ENCODE data around the gene SLC22A5.

The SLC22A5 gene

DNA sequence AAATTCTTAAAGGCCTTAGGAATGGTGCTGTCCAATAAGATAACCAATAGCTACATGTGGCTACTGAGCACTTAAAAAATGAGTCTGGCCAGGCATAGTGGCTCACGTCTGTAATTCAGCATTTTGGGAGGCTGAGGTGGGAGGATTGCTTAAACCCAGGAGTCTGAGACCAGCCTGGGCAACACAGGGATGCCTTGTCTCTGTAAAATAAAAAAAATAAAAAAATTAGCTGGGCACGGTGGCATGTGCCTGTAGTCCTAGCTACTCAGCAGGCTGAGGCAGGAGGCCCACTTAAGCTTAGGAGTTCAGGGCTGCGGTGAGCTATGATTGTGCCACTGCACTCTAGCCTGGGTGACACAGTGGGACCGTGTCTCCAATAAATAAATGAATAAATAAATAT lies 1.3 kb upstream of the SLC22A5 start:
- DNase-seq (ENCODE audit: low spot score): no peak

DNA sequence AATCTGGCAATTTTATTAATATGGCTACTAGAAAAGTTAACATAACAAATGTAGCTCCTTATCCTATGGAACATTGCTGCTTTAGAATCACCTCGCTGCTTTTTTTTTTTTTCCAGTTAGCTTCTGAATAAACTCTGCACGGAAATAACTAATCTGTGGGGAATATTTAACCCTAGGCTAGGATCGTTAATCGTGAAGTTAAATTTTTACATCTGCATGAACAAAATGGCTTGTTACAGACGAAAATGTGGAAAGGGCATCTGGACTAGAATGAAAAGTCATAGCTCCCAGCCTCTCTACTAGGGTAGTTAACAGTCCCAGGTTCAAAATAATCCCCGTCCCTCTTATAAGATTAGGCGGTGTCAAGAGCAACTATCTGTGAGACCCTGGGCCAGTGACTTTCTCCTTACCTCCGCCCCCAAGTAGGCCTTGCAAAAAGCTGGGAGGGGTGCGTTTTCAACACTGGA lies 470 bp upstream of the SLC22A5 start:
- DNase-seq (ENCODE audit: low spot score): no peak

DNA sequence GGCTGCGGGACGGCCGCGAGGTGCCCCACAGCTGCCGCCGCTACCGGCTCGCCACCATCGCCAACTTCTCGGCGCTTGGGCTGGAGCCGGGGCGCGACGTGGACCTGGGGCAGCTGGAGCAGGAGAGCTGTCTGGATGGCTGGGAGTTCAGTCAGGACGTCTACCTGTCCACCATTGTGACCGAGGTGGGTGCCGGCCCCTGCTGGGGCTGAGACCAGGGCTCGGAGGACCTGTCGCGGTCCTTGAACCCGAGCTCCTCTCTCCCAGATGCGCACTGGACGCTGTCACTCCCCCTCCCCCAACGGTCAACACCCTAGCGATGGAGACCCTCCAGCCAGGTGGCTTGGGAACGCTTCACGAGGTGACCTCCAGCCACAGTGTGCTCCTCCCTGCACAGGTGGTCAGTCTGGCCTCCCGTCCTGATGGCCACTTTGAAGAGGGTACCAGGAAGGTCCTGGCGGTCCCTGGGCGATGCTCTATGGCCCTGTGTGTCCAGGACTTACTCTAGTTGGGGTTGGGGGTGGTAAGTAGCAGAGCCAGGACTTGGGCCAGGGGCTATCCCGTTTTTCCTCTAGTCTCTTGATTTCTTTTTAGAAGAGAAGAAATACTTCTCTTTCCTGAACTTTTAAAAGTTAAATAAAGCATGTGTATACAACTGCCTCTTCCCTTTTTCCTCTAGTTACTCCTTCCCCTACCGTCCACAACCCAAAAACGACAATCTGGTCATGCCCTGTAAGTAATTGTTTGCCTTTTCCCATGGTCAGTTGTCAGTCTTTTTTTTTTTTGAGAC lies 866 bp downstream of the SLC22A5 start:
- DNase-seq (ENCODE audit: low spot score): no peak

DNA sequence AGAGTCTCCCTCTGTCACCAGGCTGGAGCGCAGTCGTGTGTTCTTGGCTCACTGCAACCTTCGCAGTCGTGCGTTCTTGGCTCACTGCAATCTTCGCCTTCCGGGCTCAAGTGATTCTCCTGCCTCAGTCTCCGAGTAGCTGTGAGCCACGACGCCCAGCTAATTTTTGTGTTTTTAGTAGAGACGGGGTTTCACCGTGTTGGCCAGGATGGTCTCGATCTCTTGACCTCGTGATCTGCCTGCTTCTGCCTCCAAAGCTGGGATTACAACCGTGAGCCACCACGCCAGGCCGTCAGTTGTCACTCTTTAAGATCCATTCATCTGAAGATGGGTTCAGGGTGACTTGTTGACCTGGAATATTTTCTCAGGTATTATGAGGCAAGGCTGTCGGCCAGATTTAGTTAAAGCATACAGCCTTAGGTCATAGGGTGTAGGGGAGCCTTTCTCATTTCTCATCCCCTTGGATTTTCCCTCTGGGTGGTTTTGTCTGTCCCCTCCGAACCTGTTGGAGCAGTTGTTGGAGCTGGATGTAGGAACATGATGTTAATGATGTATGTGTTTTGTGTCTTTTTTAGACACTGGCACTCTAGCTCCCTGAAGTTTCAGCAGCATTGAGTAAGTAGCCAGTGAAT lies 1.6 kb downstream of the SLC22A5 start:
- DNase-seq (ENCODE audit: low spot score): no peak

DNA sequence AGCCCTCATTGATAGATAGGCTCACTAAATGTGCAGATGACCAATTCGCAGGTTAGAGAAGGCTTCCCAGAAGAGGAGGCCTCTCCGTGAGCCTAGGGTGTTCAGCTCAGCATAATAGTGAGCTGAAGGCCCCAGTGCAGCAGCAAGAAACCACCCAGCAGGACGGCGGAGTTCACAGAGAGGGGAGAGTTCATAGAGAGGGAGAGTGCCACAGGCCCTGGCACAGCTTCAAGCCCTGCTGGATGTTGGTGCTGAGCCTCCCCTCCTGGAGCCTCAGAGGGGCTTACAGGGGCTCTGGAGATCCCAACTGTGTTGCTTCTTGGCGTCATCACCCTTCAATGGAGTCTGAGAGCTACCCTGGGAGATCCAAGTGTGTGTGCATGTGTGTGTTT lies 2.1 kb downstream of the SLC22A5 start:
- DNase-seq (ENCODE audit: low spot score): no peak

DNA sequence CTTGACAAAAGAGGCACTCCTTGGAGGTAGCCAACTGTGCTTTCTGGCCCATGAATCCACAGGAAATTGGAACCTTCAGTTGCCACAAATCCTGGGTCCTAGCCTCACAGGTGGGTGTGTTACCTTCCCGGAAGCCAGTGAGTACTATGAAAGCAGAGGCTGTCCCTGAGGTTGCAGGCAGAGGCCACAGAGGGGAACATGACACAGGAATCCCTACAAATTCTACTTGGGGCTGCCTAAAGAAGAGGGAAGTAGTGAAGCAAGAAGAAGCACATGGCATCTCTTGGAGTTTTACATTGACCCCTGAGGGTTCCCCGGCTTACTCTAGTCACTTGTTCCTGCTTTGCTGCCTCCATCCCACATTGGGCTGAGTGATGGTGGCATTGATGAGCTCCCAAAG lies 2.6 kb downstream of the SLC22A5 start:
- no peak for DNase-seq (ENCODE audit: low spot score)

DNA sequence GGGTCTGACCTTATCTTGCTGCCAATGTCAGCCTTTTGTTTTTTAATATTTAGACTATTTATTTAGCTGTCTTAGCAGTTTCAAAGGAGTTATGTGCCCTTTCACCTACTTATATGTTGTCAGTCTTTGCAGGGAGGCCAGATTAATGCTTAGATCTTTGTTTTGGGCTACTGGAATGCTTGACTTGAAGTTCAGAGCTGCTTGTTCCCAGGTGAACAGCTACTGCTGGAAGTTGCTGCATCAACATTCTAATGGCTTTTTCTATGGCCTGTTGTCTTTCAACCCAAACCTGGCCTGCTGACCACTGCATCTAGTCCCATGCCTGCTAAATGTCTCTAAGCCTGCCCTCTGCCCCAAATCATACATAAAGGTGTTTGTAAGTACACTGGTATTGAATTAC lies 3.0 kb downstream of the SLC22A5 start:
- DNase-seq (ENCODE audit: low spot score): no peak

DNA sequence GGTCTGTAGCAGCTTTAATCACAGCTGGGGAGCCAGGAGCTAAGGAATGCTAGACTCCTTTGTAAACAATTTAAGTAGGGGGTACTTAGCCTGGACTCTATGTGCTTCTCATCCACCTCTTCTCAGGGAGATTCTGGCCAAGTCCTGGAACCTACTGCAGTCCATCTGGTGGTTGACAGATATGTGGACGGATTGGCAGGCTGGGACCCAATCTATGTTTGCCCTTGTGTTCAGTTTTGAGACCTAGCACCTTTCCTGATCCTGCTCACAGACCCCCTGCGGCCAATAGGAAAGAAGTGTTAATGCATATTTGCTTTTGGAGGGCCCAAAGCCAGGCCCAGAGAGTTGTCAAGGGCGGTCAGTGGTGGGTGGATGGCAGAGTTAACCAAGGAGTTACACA lies 6.4 kb downstream of the SLC22A5 start:
- no peak for DNase-seq (ENCODE audit: low spot score)

DNA sequence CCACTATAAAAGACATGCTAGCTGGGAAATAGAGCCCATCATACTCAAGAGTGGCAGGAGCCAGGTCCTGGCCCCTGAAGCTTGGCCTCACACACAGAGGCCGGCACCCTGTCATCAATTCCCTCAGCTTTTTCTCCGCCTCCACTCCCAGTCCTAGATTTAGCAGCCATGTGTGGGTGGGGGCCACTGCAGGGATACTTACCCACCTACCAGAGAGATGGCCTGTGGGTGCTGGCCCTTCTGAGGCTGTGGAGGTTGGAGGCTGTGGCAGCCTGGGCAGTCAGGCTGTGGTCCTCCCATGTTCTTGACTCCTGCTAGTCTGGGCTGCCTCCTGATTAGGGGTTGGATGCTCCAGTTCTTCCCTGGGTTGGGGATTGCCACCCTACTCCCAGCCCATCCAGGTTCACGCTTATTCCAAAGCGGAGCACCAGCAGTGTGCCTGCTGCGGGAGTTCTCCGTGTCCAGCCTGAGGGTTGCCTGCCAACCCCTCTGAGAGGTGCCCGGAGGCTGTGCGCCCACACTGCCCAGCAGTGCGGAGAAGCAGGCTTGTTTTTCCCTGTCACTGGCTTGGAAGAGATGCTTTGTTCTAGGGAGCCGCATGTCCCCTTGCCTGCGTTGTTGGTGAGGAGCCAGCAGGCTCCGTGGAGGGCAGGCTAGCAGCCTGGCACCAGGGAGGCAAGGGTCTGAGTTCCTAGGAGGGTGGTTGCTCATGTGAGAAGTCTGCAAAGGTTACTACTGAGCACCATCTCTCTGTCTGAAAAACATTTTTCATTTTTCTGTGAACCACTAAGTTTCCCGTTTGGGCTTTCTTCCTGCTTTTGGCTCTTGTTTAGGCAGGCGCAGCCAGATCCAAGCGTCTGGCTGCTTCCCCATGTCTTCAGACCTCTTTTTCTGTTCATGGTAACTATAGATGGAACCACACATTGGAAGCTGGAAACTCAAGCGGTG lies 7.5 kb downstream of the SLC22A5 start:
- DNase-seq (ENCODE audit: low spot score): no peak

DNA sequence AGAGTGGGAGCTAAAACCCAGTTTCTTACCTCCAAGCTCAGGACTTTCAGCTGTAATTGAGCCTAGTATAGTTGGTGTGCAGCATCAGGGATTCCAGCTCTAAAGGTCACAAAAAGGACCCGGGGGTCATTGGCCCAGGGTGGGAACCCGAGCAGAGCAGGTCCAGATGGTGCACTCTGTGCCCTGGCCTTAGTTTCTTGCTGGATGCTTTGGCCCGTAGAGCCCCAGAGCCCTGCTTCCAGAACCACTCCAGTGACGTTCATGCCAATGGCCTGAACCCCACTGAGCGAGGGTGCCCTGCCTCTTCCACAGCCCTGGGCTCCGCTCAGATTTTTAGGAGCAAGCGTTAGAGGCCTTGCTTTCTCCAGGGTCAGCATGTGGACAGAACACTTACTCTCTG lies 8.2 kb downstream of the SLC22A5 start:
- no peak for DNase-seq (ENCODE audit: low spot score)

DNA sequence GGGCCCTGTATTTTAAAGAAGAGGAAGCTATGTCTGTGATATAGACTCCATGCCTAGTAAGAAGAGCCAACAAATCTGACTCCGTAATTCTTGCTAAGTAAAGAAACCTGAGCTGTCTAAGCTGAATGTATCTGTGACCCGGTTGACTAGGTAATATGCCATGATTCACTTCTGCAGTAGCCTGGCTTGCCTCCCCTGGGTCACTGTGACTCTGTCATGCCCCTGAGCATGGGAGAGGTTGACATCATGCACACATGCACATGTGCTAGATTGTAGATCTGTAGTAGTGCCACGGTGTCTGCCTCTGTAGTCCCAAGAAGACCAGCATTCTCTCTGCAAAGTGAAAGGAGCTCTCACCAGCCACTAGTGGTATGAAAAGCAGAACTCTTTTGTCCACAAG lies 9.1 kb downstream of the SLC22A5 start:
- DNase-seq (ENCODE audit: low spot score): no peak

DNA sequence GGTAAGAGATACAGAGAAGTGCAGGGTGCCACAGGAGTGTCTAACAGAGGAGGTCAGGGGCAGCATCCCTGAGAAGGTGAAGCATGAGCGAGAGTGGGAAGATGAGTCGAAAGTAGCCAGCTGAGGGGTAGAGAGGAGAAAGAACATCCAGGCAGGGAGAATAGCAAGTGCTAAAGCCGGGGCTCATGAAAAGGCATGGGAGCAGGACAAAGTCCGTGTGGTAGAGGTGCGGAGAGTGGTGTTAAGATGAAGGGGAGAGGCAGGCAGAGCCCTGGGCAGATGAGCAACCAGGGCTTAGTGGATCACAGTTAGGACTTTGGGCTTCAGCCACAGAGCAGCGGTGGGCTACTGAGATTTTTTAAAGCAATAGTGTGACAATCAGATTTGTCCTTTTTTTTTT lies 10.5 kb downstream of the SLC22A5 start:
- no peak for DNase-seq (ENCODE audit: low spot score)

DNA sequence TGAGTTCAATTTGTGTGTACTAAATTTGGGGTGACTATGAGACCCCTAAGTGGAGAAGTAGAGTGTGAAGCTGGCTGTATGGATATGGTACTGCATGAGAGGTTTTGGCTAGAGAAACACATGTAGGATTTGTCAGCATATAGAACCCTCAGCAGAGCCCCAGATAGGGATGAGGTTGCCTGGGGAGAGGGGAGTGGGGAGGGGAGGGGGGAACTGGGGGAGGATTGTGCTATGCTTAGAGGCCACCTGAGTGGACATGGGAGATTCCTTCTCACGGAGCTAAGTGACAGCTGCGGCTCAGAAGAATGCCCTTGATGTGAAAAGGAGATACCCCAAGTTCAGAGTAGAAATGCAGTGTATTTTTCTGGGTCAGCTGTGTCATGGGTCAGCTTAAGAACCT lies 11.2 kb downstream of the SLC22A5 start:
- DNase-seq (ENCODE audit: low spot score): no peak

DNA sequence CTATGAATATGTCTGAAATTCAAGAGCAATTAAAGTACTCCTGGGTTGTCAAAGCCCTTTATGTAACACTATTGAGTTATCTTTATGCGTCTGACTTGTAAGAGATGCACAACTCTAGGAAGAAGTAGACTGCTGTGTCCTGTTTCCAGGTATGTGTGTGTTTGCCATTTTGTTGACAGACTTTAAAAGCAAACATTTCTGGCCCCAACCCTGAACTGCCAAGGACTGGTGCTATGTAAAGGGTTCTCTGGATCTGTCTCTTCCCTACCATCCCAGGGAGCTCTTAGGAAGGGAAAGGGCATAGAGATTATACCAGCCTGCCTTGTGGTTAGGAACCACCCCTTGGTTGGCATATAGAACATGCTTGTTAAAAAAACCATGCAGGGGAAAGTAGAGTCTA lies 12.1 kb downstream of the SLC22A5 start:
- no peak for DNase-seq (ENCODE audit: low spot score)

DNA sequence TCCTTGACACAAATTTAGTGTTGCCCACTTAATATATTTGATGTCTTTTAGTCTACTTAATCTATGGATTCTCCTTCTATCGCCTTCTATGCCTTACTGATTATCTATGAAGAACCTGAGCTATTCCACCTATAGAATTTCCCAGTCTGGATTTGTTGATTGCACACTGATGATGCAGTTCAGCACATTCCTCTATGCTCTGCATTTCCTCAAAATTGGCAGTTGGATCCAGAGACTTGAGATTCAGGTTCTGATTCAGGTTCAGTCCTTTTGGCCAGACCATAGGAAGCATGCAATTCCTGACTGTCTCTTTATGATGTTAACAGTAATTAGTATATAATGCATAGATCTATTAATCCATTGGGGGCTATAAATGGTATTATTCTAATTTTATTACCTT lies 13.8 kb downstream of the SLC22A5 start:
- DNase-seq (ENCODE audit: low spot score): no peak

DNA sequence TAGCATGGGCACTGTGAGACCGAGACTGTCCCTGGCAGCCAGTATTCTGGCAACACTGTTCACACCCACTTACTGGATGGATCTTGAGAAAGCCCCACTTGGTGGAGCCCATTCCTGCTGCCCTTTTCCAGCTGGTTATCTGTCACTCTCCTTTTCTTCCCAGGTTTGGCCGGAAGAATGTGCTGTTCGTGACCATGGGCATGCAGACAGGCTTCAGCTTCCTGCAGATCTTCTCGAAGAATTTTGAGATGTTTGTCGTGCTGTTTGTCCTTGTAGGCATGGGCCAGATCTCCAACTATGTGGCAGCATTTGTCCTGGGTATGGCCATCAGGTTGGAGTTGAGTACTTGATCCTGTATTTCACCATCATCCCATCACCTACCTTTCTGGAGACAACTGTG lies 14.5 kb downstream of the SLC22A5 start:
- no peak for DNase-seq (ENCODE audit: low spot score)

DNA sequence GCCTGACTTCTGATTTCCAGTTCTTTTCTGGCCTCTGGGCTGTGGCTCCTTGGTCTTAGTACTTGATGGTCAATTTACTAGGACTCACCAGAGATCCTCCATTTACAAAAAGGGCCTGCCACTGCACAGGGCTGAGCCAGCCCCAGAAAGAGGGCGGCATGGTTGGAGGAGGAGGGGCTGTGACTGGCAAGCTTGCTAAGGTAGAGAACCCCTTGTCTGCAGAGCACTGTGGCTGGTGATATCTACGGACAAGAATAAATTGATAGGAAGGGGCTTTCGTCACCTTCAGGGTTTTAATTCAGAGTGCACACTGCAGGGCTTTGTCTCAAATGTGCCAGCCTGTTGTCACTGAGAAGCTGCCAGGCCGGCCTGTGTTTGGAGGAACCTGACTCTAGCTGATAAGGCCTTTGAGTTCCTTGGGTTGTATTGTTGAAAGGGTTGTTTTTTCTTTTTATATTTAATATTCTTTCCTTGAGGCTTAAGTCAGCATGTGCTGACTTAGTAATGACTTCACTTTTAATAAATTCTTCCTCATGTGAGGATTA lies 15.1 kb downstream of the SLC22A5 start:
- DNase-seq (ENCODE audit: low spot score): no peak

DNA sequence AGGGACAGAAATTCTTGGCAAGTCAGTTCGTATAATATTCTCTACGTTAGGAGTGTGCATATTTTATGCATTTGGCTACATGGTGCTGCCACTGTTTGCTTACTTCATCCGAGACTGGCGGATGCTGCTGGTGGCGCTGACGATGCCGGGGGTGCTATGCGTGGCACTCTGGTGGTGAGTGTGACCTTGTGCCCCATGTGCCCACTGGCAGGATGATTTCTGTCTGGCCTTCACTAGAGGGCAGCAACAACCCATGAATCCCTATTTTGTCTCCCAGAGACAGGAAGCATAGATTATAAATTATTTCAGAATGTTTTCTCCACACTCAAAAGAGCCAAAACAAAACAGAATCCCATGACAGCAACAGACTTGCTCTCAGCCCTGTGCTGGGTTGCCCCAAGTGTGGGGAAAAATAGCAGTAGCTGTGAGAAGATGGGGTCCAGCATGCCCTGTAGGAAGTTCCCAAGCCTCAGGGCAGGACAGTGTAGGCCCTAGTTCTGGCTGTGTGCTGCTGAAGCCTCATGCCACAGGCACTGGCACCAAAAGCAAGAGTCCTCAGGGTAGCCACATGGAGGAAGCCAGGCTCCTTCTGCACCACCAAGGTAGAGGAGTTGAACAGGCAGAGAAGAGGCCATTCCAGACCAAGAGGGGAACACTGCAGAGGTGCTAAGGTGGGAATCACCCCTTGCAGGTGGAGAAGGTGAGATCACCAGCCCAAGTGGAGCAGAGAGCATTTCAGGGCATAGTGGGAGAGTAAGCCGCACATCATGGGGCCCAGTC lies 16.0 kb downstream of the SLC22A5 start:
- DNase-seq (ENCODE audit: low spot score): peak; percentile 72

DNA sequence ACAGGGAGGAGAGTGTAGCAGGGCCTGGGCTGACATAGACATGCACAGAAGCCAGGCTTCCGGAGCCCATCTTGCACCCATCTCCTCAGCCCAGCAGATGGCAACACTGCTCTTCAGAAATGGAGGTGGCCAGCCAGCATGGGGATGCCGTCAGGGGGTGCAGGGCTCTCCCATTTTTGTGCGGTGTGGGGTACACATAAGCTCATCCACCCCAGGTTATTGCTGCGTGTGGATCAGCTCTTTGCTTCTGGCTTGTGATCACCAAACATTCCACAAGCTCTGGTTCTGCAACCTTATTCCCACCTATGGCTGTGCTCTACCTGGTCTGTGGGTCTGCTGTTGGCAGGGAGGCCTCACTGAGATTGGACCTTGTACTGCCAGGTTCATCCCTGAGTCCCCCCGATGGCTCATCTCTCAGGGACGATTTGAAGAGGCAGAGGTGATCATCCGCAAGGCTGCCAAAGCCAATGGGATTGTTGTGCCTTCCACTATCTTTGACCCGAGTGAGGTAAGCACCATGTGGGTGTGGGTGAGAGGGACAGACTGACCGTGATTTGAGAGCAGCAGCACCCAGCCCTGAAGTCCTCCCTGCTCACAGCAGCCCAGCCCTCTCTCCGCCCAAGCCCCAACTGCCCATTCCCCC lies 17.3 kb downstream of the SLC22A5 start:
- peak; percentile 71 for DNase-seq (ENCODE audit: low spot score)

DNA sequence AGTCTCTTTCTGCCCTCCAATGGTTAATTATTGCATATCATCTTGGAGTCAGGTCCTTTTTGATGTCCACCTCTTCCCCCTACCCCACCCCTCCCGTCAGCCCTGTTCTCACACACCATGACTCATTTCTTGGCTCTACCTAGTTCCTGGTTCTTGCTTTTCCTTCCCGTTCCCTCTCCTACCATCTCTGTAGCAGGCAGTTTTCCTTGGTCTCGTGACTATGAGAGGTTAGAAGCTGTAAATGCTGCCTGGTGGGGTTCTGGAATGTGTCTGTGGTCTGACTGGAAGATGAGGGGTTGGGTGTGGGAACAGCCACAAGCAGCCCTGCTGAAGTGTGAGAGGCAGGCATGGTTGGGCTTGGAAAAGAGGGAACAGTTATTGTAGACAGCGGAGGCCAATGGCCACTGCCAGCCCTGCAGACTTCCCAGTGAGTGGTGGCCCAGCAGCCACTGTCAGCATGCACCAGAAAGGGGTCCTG lies 18.2 kb downstream of the SLC22A5 start:
- DNase-seq (ENCODE audit: low spot score): no peak

Measured in D341Med (cell line).